ENCODE results near the gene SAMD4B. TPM values are rescaled to one million over a fixed set of nuclear protein-coding genes. Genes with fewer than 3 reads are reported as not detected.

Gene SAMD4B
- total and polyA plus RNA-seq, 2 of the 8 experiments (the other 6 are each of a cell fraction or from before 2014, with no cell fraction given) = 137 to 158 TPM

DNA sequence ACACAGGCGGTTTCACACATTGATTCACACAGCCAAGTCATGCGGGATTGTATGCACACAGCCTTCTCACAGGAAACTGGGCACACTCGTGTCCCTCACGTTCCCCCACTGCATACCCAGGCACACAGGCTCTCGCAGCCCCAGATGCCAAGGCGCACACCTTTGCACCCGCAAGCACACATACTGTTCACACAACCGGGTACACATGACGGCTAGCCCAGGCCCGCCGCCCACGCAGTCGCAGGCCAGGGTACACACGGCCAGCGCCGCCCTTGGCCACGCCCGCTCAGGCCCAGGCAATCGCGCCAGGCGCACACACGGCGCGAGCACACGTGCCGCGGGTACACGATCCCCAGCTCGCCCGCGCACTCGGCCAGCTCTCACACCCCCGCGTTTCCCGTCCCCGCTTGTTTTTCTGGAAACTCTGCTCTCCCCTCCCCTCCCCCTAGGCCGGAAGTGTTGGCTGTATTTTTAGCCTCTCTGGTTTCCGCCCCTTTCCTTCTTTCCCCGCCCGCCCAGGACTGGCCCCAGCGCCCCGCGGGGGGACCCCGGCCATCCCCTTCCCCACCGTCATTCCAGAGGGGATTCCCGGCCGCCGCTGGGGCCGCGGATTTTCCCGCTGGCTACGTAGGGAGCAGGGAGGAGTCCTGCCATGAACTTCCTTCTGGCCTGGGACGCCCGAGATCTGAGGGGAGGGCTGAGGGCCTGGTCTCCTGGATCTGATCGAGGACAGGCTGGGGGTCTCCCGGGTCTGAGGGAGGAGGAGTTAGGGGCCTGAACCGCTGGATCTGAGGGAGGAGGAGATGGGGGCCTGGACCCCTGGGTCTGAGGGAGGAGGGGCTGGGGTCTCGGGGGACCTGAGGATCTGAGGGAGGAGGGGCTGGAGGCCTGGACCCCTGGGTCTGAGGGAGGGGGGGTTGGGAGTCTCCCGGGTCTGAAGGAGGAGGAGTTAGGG is 60.4 kb downstream of the SAMD4B start (continued):
- TF ChIP-seq POLR2A (IDR thresholded peaks at IDR 0.05; ENCODE audit: control extremely low read depth in 1 of 2, low read depth in 2 of 2, low read length in 2 of 2) (peak in 1 of 2 experiments; percentile 76; a peak in 2 of 3 replicates), CTBP2 (IDR thresholded peaks at IDR 0.05; ENCODE audit: borderline replicate concordance, insufficient read depth, insufficient read length, low read length) (no peak), TCF12 (IDR thresholded peaks at IDR 0.05; ENCODE audit: low read depth, low read length) (no peak), TAF1 (IDR thresholded peaks at IDR 0.05; ENCODE audit: low read depth, low read length) (peak; percentile 74), HDAC2 (IDR thresholded peaks at IDR 0.05; ENCODE audit: borderline replicate concordance in 1 of 2, low read depth in 2 of 2, low read length in 2 of 2) (peak in 1 of 2 experiments; percentile 77; a peak in 1 of 4 replicates), TBP (IDR thresholded peaks at IDR 0.05; ENCODE audit: low read depth, low read length) (peak; percentile 64; the same call in 1 of the 2 replicates), EGR1 (IDR thresholded peaks at IDR 0.05; ENCODE audit: borderline replicate concordance, low read depth, low read length) (peak; percentile 98), SUZ12 (IDR thresholded peaks at IDR 0.05; ENCODE audit: low read length) (no peak), PHF8 (conservative IDR thresholded peaks at IDR 0.05; ENCODE audit: low read depth, low read length) (peak; percentile 49), SIN3A (conservative IDR thresholded peaks at IDR 0.05 in 1 of 2, IDR thresholded peaks at IDR 0.05 in 1 of 2; ENCODE audit: low read depth in 1 of 2, low read length in 2 of 2) (0 out of 4 replicates have a peak, but pooled peaks of 1 of the 2 experiments have one; percentile 35), SIRT6 (IDR thresholded peaks at IDR 0.05; ENCODE audit: low read length) (no peak), KDM1A (IDR thresholded peaks at IDR 0.05; ENCODE audit: borderline replicate concordance, low read length) (peak; percentile 100), RXRA (IDR thresholded peaks at IDR 0.05; ENCODE audit: insufficient read depth, low read depth, low read length) (no peak)
- TF ChIP-seq, protein P1, sequence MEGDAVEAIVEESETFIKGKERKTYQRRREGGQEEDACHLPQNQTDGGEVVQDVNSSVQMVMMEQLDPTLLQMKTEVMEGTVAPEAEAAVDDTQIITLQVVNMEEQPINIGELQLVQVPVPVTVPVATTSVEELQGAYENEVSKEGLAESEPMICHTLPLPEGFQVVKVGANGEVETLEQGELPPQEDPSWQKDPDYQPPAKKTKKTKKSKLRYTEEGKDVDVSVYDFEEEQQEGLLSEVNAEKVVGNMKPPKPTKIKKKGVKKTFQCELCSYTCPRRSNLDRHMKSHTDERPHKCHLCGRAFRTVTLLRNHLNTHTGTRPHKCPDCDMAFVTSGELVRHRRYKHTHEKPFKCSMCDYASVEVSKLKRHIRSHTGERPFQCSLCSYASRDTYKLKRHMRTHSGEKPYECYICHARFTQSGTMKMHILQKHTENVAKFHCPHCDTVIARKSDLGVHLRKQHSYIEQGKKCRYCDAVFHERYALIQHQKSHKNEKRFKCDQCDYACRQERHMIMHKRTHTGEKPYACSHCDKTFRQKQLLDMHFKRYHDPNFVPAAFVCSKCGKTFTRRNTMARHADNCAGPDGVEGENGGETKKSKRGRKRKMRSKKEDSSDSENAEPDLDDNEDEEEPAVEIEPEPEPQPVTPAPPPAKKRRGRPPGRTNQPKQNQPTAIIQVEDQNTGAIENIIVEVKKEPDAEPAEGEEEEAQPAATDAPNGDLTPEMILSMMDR (IDR thresholded peaks at IDR 0.05; ENCODE audit: control extremely low read depth in 1 of 3, insufficient read depth in 1 of 3, low read depth in 1 of 3, low read length in 3 of 3) = no peak
- TF ChIP-seq, protein P2, sequence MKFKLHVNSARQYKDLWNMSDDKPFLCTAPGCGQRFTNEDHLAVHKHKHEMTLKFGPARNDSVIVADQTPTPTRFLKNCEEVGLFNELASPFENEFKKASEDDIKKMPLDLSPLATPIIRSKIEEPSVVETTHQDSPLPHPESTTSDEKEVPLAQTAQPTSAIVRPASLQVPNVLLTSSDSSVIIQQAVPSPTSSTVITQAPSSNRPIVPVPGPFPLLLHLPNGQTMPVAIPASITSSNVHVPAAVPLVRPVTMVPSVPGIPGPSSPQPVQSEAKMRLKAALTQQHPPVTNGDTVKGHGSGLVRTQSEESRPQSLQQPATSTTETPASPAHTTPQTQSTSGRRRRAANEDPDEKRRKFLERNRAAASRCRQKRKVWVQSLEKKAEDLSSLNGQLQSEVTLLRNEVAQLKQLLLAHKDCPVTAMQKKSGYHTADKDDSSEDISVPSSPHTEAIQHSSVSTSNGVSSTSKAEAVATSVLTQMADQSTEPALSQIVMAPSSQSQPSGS (IDR thresholded peaks at IDR 0.05; ENCODE audit: low read length) = no peak

Measured in H1 (cell line).